Kidney epithelial cell (primary cell): ENCODE measurements around the gene DDX54. TPM values are rescaled to one million over a fixed set of nuclear protein-coding genes. Genes with fewer than 3 reads are reported as not detected.
"Not testable (repeated sequence)": the region's sequence is repeated elsewhere in the genome, so short reads cannot be mapped to it uniquely, and the experiment has no call there.

Source experiments
- DNase-seq: peaks from one replicate; pipeline ENCODE4 v3.0.0-alpha.2; 2010; ENCODE audit warnings: low read depth
- H3K27me3 ChIP-seq: 2 replicates; pipeline ENCODE4 v1.6.0; 2011; ENCODE audit warnings: low read length; ENCODE audit not compliant: control insufficient read depth, insufficient read depth
- H3K36me3 ChIP-seq: 2 replicates; pipeline ENCODE4 v1.5.1; 2011; ENCODE audit warnings: low read length; ENCODE audit not compliant: control insufficient read depth, insufficient read depth
- H3K4me3 ChIP-seq: 2 replicates; pipeline ENCODE4 v1.5.1; 2011; ENCODE audit warnings: low read depth, mild to moderate bottlenecking, control low read depth, low read length
- total RNA-seq: library from RNA; depleted of rRNA; stranded (reverse); fragments of >200 nt; gene quantifications from 2 replicates; pipeline ENCODE4 v1.2.3, GENCODE V29; 2015
- TF ChIP-seq, protein P1 (sequence below): IDR thresholded peaks from 2 replicates; pipeline ENCODE4 v1.5.1; 2011; ENCODE audit warnings: mild to moderate bottlenecking, moderate library complexity, low read length, control low read depth, inconsistent platforms; ENCODE audit not compliant: insufficient read depth, poor library complexity, severe bottlenecking

DDX54 gene
- total RNA-seq, 1 donor from 2014 or later = 77.6 TPM

DNA sequence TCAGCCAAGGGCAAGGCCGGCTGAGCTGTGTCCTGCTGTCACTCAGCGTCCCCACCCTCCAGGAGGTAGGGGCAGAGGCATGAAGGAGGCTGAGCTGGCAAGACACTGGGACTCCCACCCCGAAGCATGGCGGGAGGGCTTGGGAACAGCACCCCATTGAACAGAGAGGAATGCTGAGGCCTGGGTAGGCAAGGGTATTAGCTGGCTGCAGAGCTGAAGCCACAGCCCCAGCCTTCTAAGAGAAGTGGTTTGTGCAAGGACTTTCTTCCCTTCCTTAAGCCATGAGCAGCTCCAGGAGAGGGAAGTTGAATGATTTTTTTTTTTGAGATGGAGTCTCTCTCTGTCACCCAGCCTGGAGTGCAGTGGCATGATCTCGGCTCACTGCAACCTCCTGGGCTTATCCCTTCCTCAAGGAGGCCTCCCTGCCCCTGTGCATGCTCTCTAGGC, 42.4 kb downstream of the DDX54 start:
- TF ChIP-seq, protein P1, sequence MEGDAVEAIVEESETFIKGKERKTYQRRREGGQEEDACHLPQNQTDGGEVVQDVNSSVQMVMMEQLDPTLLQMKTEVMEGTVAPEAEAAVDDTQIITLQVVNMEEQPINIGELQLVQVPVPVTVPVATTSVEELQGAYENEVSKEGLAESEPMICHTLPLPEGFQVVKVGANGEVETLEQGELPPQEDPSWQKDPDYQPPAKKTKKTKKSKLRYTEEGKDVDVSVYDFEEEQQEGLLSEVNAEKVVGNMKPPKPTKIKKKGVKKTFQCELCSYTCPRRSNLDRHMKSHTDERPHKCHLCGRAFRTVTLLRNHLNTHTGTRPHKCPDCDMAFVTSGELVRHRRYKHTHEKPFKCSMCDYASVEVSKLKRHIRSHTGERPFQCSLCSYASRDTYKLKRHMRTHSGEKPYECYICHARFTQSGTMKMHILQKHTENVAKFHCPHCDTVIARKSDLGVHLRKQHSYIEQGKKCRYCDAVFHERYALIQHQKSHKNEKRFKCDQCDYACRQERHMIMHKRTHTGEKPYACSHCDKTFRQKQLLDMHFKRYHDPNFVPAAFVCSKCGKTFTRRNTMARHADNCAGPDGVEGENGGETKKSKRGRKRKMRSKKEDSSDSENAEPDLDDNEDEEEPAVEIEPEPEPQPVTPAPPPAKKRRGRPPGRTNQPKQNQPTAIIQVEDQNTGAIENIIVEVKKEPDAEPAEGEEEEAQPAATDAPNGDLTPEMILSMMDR = no peak
- Histone ChIP-seq H3K27me3 (no peaks in the 10 kb centered on the region), H3K4me3 (no peak overlapping the region), H3K36me3 (no peaks in the 10 kb centered on the region)
- DNase-seq = no peak

DNA sequence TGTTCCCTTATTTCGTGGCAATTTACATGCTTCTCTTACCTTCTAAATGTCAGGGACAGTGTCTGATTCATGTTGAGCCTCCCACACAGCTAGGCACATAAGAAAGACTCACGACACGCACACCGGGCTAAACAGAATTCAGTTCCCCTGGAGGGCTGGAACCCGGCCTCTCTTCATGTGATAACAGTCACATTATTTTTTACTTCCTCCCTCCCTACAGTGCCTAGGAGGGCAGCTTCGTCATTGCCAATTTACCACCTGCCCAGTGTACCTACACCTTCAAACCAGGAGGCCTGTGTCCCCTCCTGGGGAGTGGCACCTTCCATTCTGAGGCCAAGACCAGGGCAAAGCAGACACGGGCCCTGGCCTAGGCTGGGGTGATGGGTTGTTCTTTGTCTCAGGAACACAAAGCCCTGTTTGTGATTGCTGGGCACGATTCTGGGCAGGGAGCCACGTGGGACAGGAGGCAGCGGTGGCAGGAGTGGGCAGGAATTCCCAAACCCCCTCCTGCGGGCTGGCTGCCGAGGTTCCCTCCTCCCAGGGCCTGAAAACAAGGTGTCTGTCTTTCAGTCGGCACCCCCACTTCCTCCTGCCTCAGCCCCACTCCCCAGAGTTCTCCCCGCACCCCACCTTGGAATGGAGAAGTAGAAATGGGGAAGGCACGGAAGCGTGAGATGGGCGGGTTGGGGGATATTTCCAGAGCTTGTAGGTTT, 42.9 kb downstream of the DDX54 start:
- no peaks in the 10 kb centered on the region for H3K27me3 ChIP-seq
- DNase-seq = no peak
- TF ChIP-seq, protein P1 = no peak
- no peaks in the 10 kb centered on the region for H3K36me3 ChIP-seq
- no peak overlapping the region for H3K4me3 ChIP-seq

DNA sequence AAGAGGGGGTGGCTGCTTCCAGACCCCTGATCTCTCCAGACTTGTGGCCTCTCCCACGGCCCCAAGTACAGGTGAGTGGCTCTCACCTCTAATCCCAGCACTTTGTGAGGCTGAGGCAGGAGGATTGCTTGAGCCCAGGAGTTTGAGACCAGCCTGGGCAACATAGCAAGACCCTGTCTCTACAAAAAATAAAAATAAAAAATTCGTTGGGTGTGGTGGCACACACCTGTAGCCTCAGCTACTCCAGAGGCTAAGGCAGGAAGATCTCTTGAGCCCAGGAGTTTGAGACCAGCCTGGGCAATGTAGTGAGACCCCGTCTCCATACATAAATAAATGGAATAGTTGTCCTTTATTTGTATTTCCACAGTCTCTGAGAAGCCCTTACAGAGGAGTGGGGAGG, 43.6 kb downstream of the DDX54 start:
- H3K27me3 ChIP-seq = not testable (repeated sequence)

DNA sequence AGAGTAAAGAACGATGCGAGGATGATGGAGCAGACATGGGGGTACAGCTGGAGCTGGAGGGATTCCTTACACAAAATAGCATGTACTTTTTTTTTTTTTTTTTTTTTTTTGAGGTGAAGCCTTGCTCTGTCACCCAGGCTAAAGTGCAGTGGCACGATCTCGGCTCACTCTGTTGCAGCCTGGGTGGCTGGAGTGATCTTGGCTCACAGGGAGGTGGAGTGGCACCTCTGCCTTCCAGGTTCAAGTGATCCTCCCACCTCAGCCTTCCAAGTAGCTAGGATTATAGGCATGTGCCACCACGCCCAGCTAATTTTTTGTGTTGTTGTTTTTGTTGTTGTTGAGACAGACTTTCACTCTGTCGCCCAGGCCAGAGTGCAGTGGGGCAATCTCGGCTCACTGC, 44.6 kb downstream of the DDX54 start:
- H3K4me3 ChIP-seq = no peak overlapping the region
- TF ChIP-seq, protein P1 = no peak

More for the DNA sequence above, 43.6 kb downstream of the DDX54 start:
- H3K36me3 ChIP-seq, H3K4me3 ChIP-seq, DNase-seq: not testable (repeated sequence)

DNA sequence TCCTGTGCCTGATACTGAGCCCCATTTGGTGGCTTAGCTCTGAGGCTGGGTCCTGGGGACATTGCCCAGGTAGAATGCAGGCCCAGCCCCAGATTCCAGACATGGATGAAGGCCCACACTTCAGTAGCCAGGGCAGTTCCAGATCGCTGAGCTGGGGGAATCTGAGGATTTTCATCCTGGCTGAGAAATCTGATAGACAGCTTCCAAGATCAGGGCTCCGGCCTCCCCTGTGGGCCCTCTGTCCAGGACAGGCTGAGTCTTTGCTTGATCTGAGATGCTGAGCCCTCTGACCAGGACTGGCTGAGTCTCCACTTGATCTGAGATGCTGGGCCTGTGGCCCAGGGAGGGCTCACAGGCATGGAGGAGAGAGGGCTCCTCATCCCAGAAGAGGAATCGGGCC, 46.5 kb downstream of the DDX54 start:
- H3K27me3 ChIP-seq = no peaks in the 10 kb centered on the region
- H3K4me3 ChIP-seq = no peak overlapping the region
- DNase-seq = no peak
- TF ChIP-seq, protein P1 = no peak
- H3K36me3 ChIP-seq = no peaks in the 10 kb centered on the region

More for the DNA sequence above, 44.6 kb downstream of the DDX54 start:
- no peaks in the 10 kb centered on the region for H3K36me3 ChIP-seq
- no peak for DNase-seq
- H3K27me3 ChIP-seq = no peaks in the 10 kb centered on the region

DNA sequence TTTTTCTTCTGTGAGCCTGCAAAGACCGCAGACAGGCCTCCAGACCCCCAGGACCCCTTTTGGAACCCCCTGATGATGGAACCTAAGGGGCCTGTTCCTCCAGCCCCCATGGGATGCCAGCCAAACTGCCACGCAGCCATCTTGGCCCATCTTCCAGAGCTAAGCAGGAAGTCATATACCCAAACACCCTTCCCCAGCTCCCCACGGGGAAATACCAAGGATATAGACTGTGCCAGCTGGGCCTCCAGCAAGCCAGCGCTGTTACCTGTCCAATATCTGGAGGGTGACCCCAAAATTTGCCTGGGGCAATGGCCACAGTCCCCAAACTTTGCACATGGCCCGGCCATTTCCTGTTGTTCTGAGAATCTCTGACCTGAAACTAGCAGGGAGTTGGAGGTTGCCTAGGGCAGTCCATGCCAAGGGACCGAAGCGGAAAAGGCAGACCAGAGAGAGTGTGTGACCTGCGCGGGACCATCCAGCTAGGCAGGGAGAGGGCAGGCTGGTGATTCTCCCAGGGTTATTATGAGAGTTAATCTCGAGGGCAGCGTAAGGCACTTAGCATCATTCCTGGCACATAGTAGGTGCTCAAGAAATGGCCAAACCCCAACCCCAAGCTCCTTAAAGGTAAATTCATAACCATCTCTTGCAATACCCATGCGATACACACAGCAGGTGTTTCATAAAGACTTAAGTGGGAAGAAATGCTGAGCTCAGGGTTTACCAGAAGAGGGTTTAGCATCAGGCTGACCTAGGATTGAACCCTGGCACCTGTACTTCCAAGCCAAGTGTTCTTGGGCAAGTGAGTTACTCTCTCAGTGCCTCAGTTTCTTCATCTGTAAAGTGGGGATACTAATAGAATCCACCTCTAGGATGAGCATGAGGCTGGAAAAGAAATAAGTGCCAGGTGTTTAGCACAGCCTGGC, 47.2 kb downstream of the DDX54 start:
- Histone ChIP-seq H3K36me3 (no peaks in the 10 kb centered on the region), H3K4me3 (no peak overlapping the region), H3K27me3 (no peaks in the 10 kb centered on the region)
- no peak for DNase-seq
- TF ChIP-seq, protein P1 = no peak
